Naive thymus-derived CD4-positive, alpha-beta T cell (primary cell): ENCODE results near the gene NNT. TPM values are rescaled to one million over a fixed set of nuclear protein-coding genes. Genes with fewer than 3 reads are reported as not detected.
"Not testable (repeated sequence)": the region's sequence is repeated elsewhere in the genome, so short reads cannot be mapped to it uniquely, and the experiment has no call there.

ENCODE experiments used
- ATAC-seq: fragments of 150-1000 bp; cut with Tn5 transposase; 2 replicates; pipeline ENCODE4 v1.10.0; 2021; ENCODE audit warnings: mild to moderate bottlenecking, moderate library complexity
- CTCF ChIA-PET: fragments of 350-600 bp; sonication (Branson Sonifier 250); formaldehyde crosslinking; loops from one replicate; lab custom pipeline; 2021; ENCODE audit warnings: antibody characterized with exemption; lab: Charles Lee
- POLR2A ChIA-PET: fragments of 350-600 bp; sonication (Branson Sonifier 250); formaldehyde crosslinking; loops from one replicate; lab custom pipeline; 2021; ENCODE audit warnings: antibody characterized with exemption, inconsistent platforms; lab: Charles Lee
- DNase-seq, 9 donors: peaks; one replicate each; pipeline versions ENCODE4 v3.0.0 to v3.0.0-alpha.2; 2020 to 2022; ENCODE audit warnings: mixed read lengths in 1 of 9
- H3K27ac ChIP-seq: one replicate; pipeline ENCODE4 v1.7.0; 2013; ENCODE audit warnings: mild to moderate bottlenecking, low read depth, low read length, moderate library complexity
- H3K27me3 ChIP-seq, 2 donors: one replicate each; pipeline ENCODE4 v1.7.0; 2013; ENCODE audit warnings: low read length in 2 of 2, mild to moderate bottlenecking in 2 of 2, moderate library complexity in 2 of 2; ENCODE audit not compliant: control insufficient read depth in 2 of 2, insufficient read depth in 2 of 2
- H3K36me3 ChIP-seq, 3 experiments: 1 replicate in 2 of 3; 2 replicates in 1 of 3; pipeline ENCODE4 v1.7.0; 2013; ENCODE audit warnings: low read length in 3 of 3, mild to moderate bottlenecking in 3 of 3, moderate library complexity in 1 of 3; ENCODE audit not compliant: insufficient read depth in 3 of 3, control insufficient read depth in 2 of 3
- H3K4me1 ChIP-seq, 2 donors: one replicate each; pipeline ENCODE4 v1.7.0; 2013; ENCODE audit warnings: low read length in 2 of 2, mild to moderate bottlenecking in 2 of 2, moderate library complexity in 1 of 2; ENCODE audit not compliant: control insufficient read depth in 2 of 2, insufficient read depth in 2 of 2
- H3K4me3 ChIP-seq: 2 replicates; pipeline ENCODE4 v1.7.0; 2013; ENCODE audit warnings: mild to moderate bottlenecking, low read length
- H3K9me3 ChIP-seq, 3 experiments: 1 replicate in 2 of 3; 2 replicates in 1 of 3; pipeline ENCODE4 v1.7.0; 2013; ENCODE audit warnings: low read length in 3 of 3; ENCODE audit not compliant: control insufficient read depth in 2 of 3
- H3K27ac Mint-ChIP-seq, 9 donors: one replicate each; pipeline ENCODE4 v1.8.0; 2020 to 2022; ENCODE audit warnings: mixed read lengths in 9 of 9, mild to moderate bottlenecking in 8 of 9, moderate library complexity in 5 of 9, inconsistent platforms in 2 of 9
- H3K27me3 Mint-ChIP-seq, 5 donors: one replicate each; pipeline ENCODE4 v1.8.0; 2021 to 2022; ENCODE audit warnings: mixed read lengths in 5 of 5, mild to moderate bottlenecking in 1 of 5
- H3K36me3 Mint-ChIP-seq, 5 donors: one replicate each; pipeline ENCODE4 v1.8.0; 2020 to 2022; ENCODE audit warnings: mixed read lengths in 5 of 5, mild to moderate bottlenecking in 3 of 5, inconsistent platforms in 1 of 5
- H3K4me1 Mint-ChIP-seq, 7 donors: one replicate each; pipeline ENCODE4 v1.8.0; 2020 to 2022; ENCODE audit warnings: mixed read lengths in 7 of 7, mild to moderate bottlenecking in 3 of 7, inconsistent platforms in 1 of 7
- H3K4me3 Mint-ChIP-seq, 10 donors: one replicate each; pipeline ENCODE4 v1.8.0; 2020 to 2022; ENCODE audit warnings: mild to moderate bottlenecking in 10 of 10, mixed read lengths in 10 of 10, moderate library complexity in 6 of 10, inconsistent platforms in 2 of 10
- H3K9me3 Mint-ChIP-seq, 11 donors: one replicate each; pipeline ENCODE4 v1.8.0; 2020 to 2022; ENCODE audit warnings: mixed read lengths in 11 of 11, mild to moderate bottlenecking in 4 of 11, inconsistent platforms in 1 of 11, moderate library complexity in 1 of 11
- intact Hi-C, 2 donors: fragments of 100-400 bp; cut with micrococcal nuclease; formaldehyde crosslinking; loops; one replicate each; pipeline ENCODE4 v1.15.1; 2023
- polyA plus RNA-seq, 2 donors: library from polyadenylated mRNA; unstranded; fragments of 300-500 nt; fragmentation: Illumina TruSeq; gene quantifications; one replicate each; pipeline ENCODE4 v1.2.3, GENCODE V29; 2021
- total RNA-seq, 6 experiments: library from RNA in 5 of 6; stranded (reverse) in 5 of 6; gene quantifications; 1 replicate in 5 of 6; 2 replicates in 1 of 6; pipeline ENCODE4 v1.2.3 and lab custom pipeline; 2021 to 2026

The NNT gene
- total RNA-seq (10 to 100 TPM; 42.5 to 73.5 (median 60.7) TPM), polyA plus RNA-seq (10 to 100 TPM; 47.4 to 48.8 TPM), total RNA-seq (lab: John Stamatoyannopoulos, UW) (62.6 reads per million, percentile 76 among the genes with 10 or more reads in this experiment)

DNA sequence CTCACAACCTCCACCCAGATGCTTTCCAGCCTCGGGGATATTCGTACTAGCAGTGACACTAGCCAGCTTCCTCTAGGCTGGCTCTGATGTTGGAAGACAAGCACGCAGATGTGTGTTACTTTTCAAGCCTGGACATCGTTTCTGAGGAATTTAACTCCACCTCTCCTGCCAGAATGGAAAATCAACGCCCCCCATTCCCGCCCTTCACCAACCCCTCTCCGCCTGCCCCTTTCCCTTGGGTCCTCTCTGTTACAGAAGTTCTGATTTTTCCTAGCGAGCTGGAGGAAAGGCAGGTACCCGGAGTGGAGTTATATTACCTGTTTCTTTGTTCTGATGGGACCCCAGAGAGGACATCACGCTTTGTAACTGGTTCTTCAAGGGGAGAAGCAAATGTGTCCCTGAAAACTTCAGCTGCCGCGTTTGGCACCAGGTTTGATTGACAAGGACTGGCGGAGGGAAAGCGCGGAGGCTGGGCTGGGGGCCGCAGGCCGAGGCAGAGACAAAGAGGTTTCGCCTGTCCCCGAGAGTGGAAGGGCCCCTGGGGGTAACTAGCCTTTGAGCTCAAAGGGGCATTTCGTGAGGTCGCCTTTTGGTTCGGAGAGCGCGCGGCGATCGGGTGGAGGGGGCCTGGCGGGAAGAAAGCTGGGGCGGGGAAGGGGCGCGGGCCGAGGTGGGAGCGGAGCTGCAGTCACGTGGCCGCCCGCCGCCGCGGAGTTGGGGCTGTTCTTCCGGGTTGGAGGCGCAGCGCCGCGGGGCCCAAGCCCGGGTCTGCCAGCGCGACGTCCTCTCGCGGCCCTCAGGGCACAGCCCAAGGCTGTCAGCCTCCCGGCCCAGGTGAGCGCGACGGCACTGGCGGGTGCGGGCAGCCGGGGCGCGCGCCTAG, at the start of gene NNT:
Gene NNT, plus strand, starts transcription at position 720 of the 883 bp plus-strand sequence. CDS start 6,016 bp downstream, outside the sequence.
- Histone ChIP-seq H3K9me3 (no peaks in the 10 kb centered on the region), H3K4me3 (peak within 1 kb of the TSS; percentile 78), H3K27ac (peak within 1 kb of the TSS; percentile 87), H3K36me3 (peaks cover 0 to 4% (median 0%) of the 10 kb centered on the region in 3 experiments), H3K27me3 (no peaks in the 10 kb centered on the region), H3K4me1 (peaks cover 6 to 14% of the 10 kb centered on the region in 2 donors)
- H3K27me3 Mint-ChIP-seq = no peaks in the 10 kb centered on the region
- POLR2A ChIA-PET = interaction anchor here (0.6 to 5.1 kb wide), 16 partner anchors 9 to 594 kb away, joined by 3 to 73 read pairs (median 3); partner anchors contain the start of genes TMEM267 and ZNF131
- peak; percentile 85 for ATAC-seq
- H3K9me3 Mint-ChIP-seq = peaks cover 0 to 3% (median 0%) of the 10 kb centered on the region in 11 donors
- peak within 1 kb of the TSS; percentile 86 to 98 (median 93) for H3K27ac Mint-ChIP-seq
- CTCF ChIA-PET = interaction anchor here (0.6 to 2.4 kb wide), 5 partner anchors 29 to 493 kb away, joined by 3 to 9 read pairs (median 4); partner anchors contain the start of gene TMEM267
- peak within 1 kb of the TSS; percentile 90 to 99 (median 94) for H3K4me3 Mint-ChIP-seq
- DNase-seq = peak; percentile 71 to 85 (median 78)
- peaks cover 26 to 72% (median 60%) of the 10 kb centered on the region in 7 donors for H3K4me1 Mint-ChIP-seq
- peaks cover 2 to 32% (median 16%) of the 10 kb centered on the region in 5 donors for H3K36me3 Mint-ChIP-seq
- intact Hi-C loops = loop anchor here (1.0 to 10.0 kb wide), 18 partner anchors 46 to 1732 kb away; partner anchors contain the start of genes C5orf34 (in 2 of the 2), HMGCS1 (in 2 of the 2), MRPS30 (in 2 of the 2) and ZNF131 (in 2 of the 2)

DNA sequence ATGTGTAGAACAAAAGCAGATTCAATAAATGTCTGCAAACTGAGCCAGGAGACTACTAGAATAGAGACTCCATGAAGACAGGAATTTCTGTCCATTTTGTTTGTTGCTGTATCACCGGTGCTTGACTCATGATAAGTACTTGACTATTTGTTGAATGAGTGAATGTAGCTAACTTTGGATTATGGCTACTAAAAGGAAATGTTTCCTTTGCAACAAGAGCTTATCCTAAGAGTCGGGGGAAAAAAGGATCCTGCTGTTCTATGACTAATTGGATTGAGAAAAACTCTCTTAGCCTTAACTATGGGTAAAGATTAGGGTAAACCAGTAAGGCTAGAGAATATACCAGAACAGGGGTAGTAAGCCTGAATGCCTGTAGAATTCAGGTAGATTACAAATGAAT, 49.6 kb upstream of the NNT start:
- ATAC-seq (no peak), DNase-seq (no peak)
- H3K4me3 ChIP-seq = no peak overlapping the region
- peaks cover 17 to 36% of the 10 kb centered on the region in 2 donors for H3K4me1 ChIP-seq
- Mint-ChIP-seq H3K27ac (no peak overlapping the region), H3K4me3 (no peak overlapping the region), H3K9me3 (no peaks in the 10 kb centered on the region), H3K27me3 (no peaks in the 10 kb centered on the region), H3K36me3 (peaks cover 7 to 13% (median 9%) of the 10 kb centered on the region in 5 donors), H3K4me1 (peaks cover 15 to 27% (median 19%) of the 10 kb centered on the region in 7 donors)
- H3K36me3 ChIP-seq = peaks cover 0 to 13% (median 3%) of the 10 kb centered on the region in 3 experiments
- no peaks in the 10 kb centered on the region for H3K27me3 ChIP-seq
- ChIA-PET POLR2A (interaction anchor here (1.0 to 4.0 kb wide), 4 partner anchors 13 to 69 kb away, joined by 3 to 47 read pairs (median 17); partner anchors contain the start of genes NNT and TMEM267), CTCF (interaction anchor here (1.2 kb wide), 1 partner anchor 51 kb away, joined by 3 read pairs; no protein-coding TSS in a partner anchor)
- no peak overlapping the region for H3K27ac ChIP-seq
- intact Hi-C loops = no loop called here
- no peaks in the 10 kb centered on the region for H3K9me3 ChIP-seq

DNA sequence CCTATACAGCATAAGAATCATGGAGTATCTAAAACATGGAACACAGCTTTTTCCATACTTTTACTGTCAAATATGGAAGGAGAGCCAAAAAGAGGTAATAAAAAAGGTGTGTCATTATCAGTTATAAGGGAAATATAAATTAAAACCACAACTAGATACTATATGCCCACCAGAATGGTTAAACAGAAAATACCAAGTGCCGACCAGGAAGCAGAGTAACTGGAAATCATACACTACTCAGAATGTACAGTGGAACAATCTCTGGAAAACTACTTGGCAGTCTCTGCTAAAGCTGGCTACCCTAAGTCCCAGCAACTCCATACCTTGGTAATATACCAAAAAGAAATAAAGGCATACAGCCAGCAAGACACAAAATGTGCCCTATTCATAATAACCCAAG, 48.5 kb upstream of the NNT start:
- H3K4me3 Mint-ChIP-seq = no peak overlapping the region
- no peak for DNase-seq
- H3K9me3 Mint-ChIP-seq = no peaks in the 10 kb centered on the region
- intact Hi-C loops = loop anchor here in 1 of 2 donors (1.0 kb wide), 1 partner anchor 10 kb away; no protein-coding TSS in a partner anchor
- ATAC-seq = no peak
- Histone ChIP-seq H3K9me3 (no peaks in the 10 kb centered on the region), H3K27me3 (no peaks in the 10 kb centered on the region), H3K4me1 (peaks cover 17 to 36% of the 10 kb centered on the region in 2 donors), H3K4me3 (no peak overlapping the region), H3K27ac (peak overlapping the region; percentile 96), H3K36me3 (peaks cover 0 to 9% (median 3%) of the 10 kb centered on the region in 3 experiments)
- ChIA-PET POLR2A (interaction anchor here (0.9 to 4.0 kb wide), 5 partner anchors 14 to 646 kb away, joined by 3 to 47 read pairs (median 4); partner anchors contain the start of genes NNT and TMEM267), CTCF (interaction anchor here (1.0 to 1.2 kb wide), 2 partner anchors 50 to 63 kb away, joined by 3 read pairs; no protein-coding TSS in a partner anchor)
- peaks cover 0 to 3% (median 0%) of the 10 kb centered on the region in 5 donors for H3K27me3 Mint-ChIP-seq
- H3K36me3 Mint-ChIP-seq = peaks cover 4 to 9% (median 4%) of the 10 kb centered on the region in 5 donors
- H3K27ac Mint-ChIP-seq = peak overlapping the region in 2 of 9 donors; percentile 5 to 93
- peaks cover 10 to 23% (median 15%) of the 10 kb centered on the region in 7 donors for H3K4me1 Mint-ChIP-seq

DNA sequence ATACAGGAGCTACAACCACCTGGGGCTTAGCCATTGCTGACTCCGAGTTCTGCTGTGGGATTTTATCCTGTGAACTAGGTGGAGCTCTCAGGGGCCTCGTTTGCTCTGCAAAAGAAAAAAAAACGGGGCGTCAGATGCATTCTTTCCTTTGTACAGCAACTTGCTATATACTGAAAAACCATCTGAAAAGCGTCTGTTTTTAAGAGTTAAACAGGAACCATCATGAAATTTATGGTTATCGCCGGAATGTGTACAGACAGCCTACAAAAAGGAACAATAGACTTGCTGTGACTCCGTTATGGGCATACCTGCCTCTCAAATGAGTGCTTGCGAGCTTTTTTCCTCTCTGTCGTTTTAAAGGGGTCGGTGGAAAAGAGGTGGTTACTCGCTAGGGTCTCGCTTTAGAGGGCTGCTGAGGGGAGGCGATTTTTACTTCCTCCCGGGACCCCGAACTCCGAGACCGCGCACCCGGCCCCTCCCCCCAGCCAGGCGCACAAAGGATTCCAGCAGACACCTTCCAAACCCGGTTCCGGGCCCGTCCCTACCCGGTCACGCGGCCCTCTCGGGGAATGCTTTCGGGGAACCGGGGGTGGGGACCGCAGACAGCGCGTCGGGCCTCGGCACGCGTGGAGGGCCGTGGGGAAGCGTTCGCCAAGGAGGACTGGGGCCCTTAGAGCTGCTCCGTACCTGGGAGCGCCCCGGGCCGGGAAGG, 46.9 kb upstream of the NNT start:
- CTCF ChIA-PET = interaction anchor here (1.0 to 1.6 kb wide), 3 partner anchors 15 to 72 kb away, joined by 3 to 9 read pairs (median 4); partner anchors contain the start of genes NNT and TMEM267
- no peak for ATAC-seq
- Mint-ChIP-seq H3K27ac (peak overlapping the region in 7 of 9 donors; percentile 91 to 97 (median 93)), H3K4me1 (peaks cover 6 to 18% (median 9%) of the 10 kb centered on the region in 7 donors), H3K9me3 (no peaks in the 10 kb centered on the region), H3K27me3 (peaks cover 0 to 13% (median 0%) of the 10 kb centered on the region in 5 donors), H3K4me3 (peak overlapping the region in 6 of 10 donors; percentile 88 to 95 (median 92)), H3K36me3 (peaks cover 0 to 5% (median under 1%) of the 10 kb centered on the region in 5 donors)
- Histone ChIP-seq H3K4me3 (peak overlapping the region; percentile 79), H3K27ac (peak overlapping the region; percentile 96), H3K36me3 (peaks cover 0 to 9% (median 1%) of the 10 kb centered on the region in 3 experiments), H3K27me3 (no peaks in the 10 kb centered on the region), H3K9me3 (no peaks in the 10 kb centered on the region), H3K4me1 (peaks cover 17 to 33% of the 10 kb centered on the region in 2 donors)
- intact Hi-C loops = loop anchor here (1.0 to 5.0 kb wide), 17 partner anchors 41 to 1652 kb away; partner anchors contain the start of genes MRPS30 (in 2 of the 2), NNT (in 2 of the 2), RIMOC1 (in 2 of the 2) and C5orf34 (in 1 of the 2)
- DNase-seq = peak in 4 of 9 donors; percentile 0 to 71 (median 36)
- POLR2A ChIA-PET = interaction anchor here (0.6 to 4.0 kb wide), 11 partner anchors 8 to 564 kb away, joined by 3 to 47 read pairs (median 4); partner anchors contain the start of genes C5orf34, NNT and TMEM267

- not testable (repeated sequence) for H3K27me3 ChIP-seq, H3K9me3 ChIP-seq, DNase-seq, H3K36me3 Mint-ChIP-seq, H3K36me3 ChIP-seq, H3K9me3 Mint-ChIP-seq
- peak overlapping the region; percentile 96 for H3K27ac ChIP-seq
- H3K4me3 Mint-ChIP-seq = peak overlapping the region in 6 of 10 donors; percentile 33 to 97 (median 93)
- peaks cover 6 to 17% (median 7%) of the 10 kb centered on the region in 7 donors for H3K4me1 Mint-ChIP-seq
- CTCF ChIA-PET = interaction anchor here (1.0 to 1.6 kb wide), 2 partner anchors 46 to 73 kb away, joined by 4 to 9 read pairs; partner anchors contain the start of genes NNT and TMEM267
- POLR2A ChIA-PET = interaction anchor here (0.9 to 4.0 kb wide), 8 partner anchors 9 to 564 kb away, joined by 3 to 47 read pairs (median 4); partner anchors contain the start of genes C5orf34, NNT and TMEM267
- H3K4me3 ChIP-seq = peak overlapping the region; percentile 79
- peak overlapping the region in 4 of 9 donors; percentile 54 to 99 (median 95) for H3K27ac Mint-ChIP-seq
- ATAC-seq = peak; percentile 50
- peaks cover 17 to 30% of the 10 kb centered on the region in 2 donors for H3K4me1 ChIP-seq
- intact Hi-C loops = loop anchor here (1.0 to 5.0 kb wide), 17 partner anchors 41 to 1652 kb away; partner anchors contain the start of genes MRPS30 (in 2 of the 2), NNT (in 2 of the 2), RIMOC1 (in 2 of the 2) and C5orf34 (in 1 of the 2)
- peaks cover 0 to 17% (median 3%) of the 10 kb centered on the region in 5 donors for H3K27me3 Mint-ChIP-seq
These were observed 46.4 kb upstream of the NNT start for GRCh38 chr5:43556607-43556856.
